Fibroblast of upper back skin (primary cell): Measurements from ENCODE around the gene ENAH.
"Not testable (repeated sequence)": the region's sequence is repeated elsewhere in the genome, so short reads cannot be mapped to it uniquely, and the experiment has no call there.

Experiments used
- DNase-seq: peaks from one replicate; pipeline ENCODE4 v3.0.0-alpha.2; 2013

ENAH gene

DNA sequence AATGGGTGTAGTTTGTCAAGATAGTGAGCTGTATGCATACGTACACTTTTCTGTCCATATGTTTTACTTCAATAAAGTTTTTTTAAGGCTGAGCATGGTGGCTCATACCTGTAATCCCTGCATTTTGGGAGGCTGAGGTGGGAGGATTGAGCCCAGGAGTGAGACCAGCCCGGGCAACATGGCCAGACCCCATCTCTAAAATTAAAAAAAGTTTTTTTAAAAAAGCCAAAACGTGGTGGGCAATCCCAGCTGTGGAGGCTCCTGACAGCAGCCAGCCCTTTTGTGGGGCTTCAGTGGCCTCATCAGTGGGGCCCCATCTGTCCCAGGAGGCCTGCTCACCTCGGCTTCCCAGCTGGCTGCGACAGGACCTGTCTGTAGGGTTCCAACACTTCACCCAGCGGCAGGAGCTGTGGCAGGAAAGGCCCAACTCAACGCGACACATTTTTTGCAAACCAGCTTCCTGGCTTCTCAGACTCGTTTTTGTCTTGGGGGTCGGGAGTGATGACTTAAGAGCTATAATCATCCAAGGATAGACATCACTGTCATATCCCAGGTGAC, 168.2 kb downstream of the ENAH start:
- no peak for DNase-seq

DNA sequence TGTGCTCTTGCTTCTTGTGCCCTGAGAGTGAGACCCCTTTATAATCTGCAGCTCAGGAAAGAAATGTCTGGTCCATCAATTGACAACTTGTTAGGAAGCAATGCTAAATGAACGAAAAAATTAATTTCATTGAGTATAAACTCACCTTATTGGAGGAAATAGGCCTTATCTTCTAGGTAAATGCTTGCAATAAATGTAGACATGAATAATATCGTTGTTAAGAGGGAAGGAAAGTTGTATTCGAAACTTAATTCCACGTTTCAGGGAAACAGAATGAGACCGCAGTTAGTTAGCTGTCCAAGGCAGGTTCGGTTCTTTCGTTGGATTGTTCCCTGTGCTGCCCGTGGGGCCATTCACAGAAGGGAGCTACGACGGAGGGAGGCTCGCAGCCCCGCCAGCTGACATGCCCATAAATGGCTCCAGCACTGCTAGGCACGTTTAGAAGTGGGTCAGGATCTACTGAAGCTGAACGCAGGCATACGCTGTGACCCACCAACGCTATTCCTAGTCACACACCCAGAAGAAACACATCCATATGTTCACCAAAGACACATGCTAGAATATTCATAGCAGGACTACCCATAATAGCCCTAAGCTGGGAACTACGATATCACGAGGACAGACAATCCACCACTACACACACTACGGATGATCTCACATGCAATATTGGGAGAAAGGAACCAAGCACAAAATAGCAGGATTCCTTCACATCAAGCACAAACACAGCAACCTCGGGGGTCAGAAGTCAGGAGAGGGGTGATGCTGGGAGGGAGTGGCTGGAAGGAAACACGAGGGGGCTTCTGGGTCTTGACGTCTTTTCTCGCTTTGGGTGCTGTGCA, 168.9 kb downstream of the ENAH start:
- no peak for DNase-seq

DNA sequence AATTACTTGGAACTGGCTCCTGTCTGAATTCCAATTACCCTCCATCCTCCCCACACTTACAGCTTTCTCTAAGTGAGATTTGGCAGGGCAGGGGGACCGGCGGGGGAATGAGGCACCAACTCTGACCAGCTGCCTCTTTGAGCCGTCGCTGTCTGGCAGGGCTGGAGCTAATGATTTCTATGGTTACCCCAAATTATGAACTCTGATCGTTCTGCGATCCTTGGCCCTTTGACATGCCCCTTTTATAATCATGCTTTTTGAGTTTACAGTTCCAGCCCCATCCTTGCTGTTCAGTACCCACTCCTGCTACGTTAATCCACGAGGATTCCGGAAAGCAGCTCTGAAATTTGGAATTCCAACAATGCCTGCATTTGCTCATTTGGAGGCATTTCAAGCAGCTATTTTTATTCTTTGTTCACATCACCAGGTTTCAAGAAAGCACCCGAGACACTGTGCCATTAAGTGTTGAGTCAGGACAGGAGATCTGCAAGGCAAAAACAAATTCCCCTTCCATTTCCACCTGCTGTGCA, 170.4 kb downstream of the ENAH start:
- DNase-seq: peak; percentile 64

DNA sequence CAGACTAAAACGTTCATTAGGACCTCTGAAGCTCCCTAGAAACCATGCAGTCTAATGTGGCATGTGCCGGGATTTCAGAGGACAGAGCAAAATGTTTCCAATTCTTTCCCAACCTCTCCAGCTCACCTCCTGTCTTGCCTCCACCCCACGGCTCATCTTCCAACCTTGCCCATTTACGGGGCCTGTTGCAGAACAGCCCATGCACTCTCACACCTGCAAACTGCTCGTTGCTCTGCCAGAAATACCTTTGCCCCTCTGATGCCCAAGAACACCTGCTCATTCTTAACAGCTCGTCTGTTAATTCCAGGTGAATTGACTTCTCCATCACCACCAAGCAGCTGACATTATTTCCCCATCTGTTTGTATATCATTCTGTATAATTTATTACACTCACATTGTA, 171.2 kb downstream of the ENAH start:
- DNase-seq: no peak

DNA sequence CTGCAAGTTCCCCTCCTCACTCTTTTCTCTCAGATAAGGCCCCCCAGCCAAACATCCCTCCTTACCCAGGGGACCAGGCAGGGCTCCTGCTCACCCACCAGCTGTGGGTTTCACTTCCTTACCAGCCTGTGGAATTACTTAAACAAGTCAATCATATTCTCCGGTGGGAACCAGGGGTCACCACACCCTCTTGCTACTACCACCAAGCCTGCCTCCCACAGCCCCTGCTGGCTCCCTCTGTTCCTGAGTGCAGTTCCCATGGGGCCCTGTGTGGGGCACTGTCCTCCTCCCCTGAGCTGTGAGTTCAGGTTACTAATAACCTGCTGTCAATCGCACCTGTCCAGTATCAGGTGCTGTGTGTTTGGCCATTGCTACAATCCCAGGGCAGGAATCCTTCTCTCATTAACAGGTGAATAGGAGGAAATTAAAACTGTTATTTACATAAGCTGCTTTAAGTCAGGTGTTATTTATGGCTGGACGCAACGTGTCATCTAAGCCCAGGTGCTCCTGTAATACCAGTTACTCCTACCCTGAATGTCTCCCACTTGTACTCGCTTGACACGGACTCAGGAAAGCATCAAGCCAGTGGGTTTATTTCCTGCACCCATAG, 172.0 kb downstream of the ENAH start:
- DNase-seq: no peak

DNA sequence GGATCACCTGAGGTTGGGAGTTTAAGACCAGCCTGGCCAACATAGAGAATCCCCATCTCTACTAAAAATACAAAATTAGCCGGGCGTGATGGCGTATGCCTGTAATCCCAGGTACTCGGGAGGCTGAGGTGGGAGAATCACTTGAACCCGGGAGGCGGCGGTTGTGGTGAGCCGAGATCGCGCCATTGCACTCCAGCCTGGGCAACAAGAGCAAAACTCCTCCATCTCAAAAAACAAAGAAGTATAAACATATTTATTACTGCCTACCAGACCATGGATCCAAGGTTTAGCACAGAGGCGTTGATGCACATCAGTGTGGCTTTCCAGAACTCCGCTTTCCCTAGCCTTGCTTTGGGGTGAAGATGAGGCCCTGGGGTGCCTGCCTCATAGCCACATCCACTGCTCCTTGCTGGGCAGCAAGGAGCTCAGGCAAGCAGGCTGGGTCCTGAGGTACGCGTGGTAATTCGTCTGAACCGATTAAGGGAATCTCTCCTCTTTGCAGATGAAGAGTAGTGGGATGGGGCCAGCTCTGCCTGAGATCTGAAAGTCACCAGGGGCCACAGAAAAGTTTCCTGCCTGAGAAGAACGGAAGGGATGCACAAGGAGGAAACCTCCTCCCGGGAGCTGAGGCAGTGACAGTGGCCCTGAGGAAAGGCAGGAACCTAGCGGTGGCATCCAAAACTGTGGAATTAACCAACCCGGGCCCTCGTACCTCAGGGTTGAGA, 172.8 kb downstream of the ENAH start:
- DNase-seq: no peak

DNA sequence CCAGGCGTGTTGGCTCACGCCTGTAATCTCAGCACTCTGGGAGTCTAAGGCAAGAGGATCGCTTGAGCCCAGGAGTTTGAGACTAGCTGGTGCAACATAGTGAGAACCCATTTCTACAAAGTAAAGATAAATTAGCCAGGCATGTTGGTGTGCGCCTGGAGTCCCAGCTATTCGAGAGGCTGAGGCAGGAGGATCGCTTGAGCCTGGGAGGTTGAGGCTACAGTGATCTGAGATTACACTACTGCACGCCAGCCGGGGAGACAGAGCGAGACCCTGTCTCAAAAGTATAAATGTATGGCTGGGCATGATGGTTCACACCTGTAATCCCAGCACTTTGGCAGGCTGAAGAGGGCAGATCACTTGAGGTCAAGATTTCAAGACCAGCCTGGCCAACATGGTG, 173.6 kb downstream of the ENAH start:
- DNase-seq: no peak

DNA sequence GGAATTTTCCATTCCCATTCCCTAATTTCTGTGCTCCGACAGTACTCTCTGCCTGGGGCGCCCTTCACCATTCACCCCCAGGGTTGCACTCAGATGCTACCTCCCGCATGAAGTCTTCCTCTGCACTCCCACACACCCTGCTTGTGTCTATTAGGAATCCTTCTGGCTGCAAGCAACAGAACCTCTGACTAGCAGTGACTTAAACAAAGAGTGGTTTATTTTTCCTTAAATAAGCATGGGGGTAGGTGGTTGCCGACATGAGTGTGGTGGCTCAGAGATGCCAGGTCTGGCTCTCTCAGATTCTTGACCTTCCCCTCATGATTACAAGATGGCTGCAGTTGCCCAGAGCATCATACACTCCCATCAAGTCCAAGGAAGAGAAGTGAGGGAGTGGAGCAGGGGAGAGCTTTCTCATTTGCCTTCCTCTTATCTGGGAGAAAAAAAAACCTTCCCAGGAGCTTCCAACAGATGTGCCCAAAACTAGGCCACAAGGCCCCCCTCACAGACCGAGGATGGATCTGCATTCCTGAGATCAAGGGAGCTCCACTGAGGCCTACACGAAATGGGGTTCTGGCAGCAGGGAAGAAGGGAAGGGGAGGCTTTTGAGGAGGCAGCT, 175.5 kb downstream of the ENAH start:
- DNase-seq: no peak

DNA sequence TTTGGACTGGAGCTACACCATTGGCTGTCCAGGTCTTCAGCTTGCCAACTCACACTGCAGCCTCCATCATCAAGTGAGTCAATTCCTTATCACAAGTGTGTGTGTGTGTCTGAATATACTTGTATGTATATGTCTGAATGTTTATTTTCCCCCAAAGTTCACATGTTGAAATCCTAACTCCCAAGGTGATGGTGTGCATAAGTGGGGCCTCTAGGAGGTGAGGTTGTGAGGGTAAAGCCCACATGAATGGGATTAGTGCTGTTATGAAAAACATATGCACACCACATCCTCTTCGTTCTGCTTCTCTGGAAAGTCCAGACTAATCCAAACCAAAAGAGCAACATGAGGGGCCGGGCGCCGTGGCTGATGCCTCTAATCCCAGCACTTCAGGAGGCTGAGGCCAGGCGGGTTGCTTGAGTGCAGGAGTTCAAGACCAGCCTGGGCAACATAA, 176.4 kb downstream of the ENAH start:
- DNase-seq: peak; percentile 40

DNA sequence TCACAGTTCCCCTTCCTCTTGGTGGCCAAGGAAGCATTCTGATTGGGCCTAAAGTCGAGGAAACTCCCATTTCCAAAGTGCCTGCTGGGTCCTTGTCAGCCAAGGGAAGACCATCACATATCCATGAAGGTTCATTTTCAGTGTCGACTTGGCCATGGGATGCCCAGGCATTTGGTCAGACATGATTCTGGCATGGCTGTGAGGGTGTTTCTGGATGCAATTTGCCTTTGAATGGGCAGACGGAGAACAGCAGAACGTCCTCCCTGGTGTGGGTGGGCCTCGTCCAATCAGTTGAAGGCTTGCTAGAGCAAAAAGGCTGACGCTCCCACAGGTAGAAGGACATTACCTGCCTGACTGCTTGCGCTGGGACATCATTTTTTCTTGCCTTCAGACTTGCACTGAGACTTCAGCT, 176.8 kb downstream of the ENAH start:
- no peak for DNase-seq

DNA sequence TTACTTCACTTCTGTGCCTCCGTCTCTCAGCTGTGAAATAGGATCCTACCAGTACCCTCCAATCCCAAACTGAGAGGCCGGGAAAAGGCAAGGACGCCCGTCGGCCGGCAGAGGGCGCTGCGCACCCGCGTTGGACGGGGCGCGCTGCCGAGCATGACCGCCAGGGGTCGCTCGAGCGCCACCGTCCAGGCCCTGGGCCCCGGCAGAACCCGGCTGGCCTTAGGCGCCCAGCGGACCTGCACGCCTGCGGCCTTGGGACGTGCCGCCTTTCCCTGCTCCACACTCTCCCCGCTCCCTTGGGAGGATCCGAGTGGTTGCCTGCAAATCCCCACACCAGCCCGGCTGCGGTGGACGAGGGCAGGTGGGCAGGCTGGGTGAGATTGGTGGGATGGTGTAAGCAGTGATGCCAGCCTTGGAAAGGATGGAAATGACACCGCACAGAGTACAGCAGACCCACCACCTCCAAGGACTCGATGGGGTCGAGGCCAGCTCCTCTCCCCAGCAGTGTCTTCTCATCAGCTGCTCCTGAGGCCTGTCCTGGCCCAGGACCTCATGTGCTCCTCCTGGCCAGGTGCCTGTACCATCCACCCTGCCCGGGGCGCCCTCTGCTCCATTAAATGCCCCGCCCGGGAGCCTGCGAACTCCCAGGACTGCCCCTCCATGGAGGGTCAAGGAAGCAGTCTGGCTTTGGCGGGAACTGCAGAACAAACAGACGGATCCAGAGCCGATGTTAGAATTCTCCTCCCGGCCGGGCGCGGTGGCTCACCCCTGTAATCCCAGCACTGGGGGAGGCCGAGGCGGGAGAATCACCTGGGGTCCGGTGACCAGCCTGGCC, 177.7 kb downstream of the ENAH start:
- peak; percentile 49 for DNase-seq

DNA sequence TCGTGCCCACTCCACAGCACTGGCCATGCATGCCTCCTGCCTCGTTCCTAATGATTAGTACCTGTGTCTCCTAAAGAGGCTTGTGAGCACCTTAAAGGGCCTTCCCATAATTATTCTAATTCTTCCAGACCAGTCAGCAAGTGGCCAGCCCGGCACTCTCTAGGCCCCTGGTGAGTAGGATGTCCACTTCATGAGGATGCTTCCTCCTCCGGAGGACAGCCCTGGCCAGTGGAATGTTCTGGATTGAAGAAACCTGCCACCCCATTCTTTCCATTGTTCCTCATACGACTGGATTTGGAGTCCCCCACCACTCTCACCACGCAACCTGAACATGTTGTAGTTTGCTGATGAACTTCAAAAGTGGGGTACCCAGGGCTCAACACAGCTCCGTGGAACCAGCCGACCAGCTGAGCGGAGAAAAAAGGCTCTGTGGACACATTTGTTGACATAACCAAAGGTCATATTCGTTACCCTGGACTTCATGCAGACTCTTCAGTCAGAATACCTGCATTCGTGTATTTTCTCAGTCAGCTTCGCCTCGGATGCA, 178.4 kb downstream of the ENAH start:
- DNase-seq: no peak

DNA sequence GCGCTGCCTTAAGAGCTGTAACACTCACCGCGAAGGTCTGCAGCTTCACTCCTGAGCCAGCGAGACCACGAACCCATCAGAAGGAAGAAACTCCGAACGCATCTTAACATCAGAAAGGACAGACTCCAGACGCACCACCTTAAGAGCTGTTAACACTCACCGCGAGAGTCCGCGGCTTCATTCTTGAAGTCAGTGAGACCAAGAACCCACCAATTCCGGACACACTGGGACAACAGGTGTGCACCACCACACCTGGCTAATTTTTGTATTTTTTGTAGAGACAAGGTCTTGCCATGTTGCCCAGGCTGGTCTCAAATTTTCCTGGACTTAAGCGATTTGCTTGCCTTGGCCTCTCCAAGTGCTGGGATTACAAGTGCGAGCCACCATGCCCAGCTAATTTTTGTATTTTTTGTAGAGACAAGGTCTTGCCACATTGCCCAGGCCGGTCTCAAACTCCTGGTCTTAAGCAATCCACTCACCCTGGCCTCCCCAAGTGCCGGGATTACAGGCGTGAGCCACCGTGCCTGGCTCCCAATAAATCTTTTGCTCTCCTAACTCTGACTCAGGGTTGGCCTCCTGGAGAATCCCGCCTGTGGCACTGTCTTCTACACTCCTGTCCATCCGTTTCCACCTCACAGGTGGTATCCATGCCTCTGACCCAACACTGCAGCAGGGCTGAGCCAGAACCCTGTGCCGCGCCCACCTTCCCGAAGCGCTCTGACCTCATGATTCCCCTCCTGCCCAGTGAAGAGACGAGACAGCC, 179.1 kb downstream of the ENAH start:
- DNase-seq: not testable (repeated sequence)

DNA sequence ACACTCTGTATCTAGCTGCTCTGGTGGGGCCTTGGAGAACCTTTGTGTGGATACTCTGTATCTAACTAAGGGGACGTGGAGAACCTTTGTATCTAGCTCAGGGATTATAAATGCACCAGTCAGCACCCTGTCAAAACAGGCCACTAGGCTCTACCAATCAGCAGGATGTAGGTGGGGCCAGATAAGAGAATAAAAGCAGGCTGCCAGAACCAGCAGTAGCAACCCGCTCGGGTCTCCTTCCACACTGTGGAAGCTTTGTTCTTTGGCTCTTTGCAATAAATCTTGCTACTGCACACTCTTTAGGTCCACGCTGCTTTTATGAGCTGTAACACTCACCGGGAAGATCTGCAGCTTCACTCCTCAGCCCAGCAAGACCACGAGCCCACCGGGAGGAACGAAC, 179.7 kb downstream of the ENAH start:
- not testable (repeated sequence) for DNase-seq

DNA sequence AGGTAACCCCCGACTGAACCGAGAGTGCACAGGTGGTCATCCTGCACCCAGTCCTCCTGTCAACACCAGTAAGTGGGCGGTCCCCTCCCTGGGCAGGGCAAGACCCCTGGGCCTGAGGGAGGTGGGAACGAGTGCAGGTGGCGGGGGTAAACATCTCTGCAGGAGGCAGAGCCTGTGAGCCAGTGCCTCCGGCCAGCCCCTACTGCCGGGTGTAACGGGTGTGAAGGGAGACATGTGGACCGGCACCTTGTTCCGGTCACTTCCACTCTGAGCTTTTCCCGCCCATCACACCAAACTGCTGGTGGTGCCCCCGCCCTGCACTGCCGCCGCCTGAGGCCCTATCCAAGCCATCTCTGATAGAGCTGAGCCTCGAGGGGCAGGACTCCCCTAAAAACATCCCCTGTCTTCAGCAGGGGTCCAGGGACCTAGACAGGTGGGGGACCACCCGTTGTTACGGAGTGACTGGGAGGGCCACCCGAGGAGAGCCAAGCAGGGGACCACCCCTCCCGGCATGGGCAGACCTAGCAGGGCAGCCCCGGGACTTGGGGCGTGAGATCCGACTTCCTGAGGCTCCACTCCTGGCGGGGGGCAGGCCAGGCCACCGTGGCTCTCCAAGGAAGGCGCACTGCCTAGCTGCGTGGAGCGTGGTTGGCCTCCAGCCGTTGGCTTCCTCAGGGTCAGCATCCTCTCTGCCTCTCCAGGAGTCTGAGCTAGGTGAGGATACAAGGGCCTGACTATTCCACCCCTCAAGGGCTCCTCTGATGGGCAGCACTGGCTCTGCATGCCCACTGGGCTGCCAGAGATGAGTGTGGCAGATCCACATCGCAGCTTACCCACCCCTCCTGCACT, 181.2 kb downstream of the ENAH start:
- no peak for DNase-seq

DNA sequence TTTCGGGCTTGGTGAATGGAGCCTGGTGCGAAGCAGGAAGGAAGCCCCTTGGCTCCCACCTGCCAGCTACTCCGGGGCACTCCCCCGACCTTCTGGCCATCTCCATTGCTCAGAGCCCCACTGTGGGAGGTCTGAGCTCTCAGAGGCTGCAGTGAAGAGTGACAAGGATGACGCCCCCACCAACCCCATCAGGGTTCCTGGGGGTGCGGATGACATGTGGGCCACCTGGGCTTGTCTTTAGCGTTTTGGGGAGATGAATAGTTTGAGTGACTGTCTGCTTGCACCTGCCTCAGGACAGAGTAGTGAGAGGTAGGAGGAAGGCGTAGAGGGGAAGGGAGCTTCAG, 181.8 kb downstream of the ENAH start:
- DNase-seq: no peak

DNA sequence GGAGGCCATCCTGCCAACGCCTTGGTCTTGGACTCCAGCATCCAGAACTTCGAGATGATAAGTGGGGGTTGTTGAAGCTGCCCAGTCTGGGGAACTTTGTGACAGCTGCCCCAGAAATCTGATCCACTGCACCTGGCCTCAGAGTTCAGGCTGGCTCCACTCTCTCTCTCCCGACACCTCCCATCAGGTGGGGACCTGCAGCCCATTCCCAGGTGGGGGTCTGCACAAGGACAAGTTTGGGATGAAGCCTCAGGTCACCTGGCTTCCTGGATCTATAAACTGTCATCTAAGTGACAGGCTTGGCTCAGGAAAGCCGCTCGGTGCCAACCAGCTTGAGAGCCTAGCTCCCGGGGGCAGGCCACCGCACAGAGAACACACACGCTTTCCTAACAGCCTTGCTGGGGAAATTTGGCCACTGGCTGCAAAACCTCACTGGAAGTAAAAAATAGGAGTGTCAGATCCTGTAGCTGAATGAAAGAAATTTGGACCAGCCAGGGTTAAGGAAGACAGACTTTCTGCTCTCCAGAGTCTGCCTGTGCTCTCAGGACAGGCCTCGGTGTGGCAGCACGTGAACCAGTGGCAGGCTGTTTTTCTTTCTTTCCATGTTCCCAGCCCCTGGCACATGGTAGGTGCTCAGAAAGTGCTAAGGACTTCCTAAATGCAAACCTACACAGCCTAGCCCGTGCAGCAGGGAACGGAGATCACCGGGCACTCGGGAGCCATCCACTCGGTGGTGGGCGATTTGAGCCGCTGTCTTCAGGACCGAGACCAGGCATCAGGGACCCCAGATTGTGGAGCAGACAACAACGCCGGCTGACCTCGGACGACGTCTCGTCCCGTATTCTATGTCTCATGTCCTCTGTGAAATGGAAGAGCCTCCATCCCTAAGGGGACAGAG, 182.5 kb downstream of the ENAH start:
- no peak for DNase-seq

DNA sequence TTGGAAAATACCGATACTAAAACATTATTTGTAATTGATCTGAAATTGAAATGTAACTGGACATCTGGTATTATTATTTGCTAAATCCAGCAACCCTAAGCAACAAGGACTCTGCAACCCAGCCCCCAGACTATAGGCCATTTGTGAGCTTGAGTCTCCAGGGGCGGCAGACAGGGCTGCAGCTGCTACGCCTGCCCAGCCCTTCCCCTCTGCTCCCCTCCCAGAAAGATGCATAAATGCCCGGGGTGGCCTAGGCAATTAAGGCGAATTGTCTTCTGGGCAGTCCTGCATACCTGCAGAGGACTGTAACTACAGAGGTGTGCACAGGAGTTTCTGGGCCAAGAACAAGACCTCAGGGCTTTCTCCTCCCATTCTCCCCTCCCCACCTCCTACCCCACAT, 183.9 kb downstream of the ENAH start:
- no peak for DNase-seq
